GM19397 (cell line): Measurements from ENCODE around the gene C9.
"Not testable (repeated sequence)": the region's sequence is repeated elsewhere in the genome, so short reads cannot be mapped to it uniquely, and the experiment has no call there.

ENCODE experiments used
- ATAC-seq: cut with Tn5 transposase; IDR thresholded peaks from one replicate; pipeline ENCODE4 v1.9.1; 2021; ENCODE audit warnings: mild to moderate bottlenecking, moderate library complexity; ENCODE audit not compliant: unreplicated experiment

Gene C9

DNA sequence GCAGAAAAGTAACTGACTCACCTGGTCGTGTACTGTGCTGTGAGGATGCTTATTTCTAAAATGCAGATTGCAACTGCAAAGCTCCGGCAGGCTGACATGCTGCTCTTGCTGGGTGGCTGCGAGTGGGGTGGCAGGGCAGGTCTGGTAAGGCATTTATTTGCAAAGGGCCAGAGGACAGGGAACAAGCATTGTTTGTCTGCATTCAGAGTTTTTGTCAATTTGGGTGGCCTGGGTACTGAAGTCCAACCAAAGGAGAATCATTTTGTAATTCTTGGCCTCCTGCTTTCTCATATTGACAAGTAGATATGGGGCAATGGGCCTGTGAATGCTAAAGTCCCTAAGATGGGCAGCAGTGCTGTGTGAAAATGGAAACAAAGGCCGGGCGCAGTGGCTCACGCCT lies at the start of gene C9:
TSS of gene C9 (minus strand) at position 129 of the 400 bp plus-strand sequence. CDS start at position 98, 31 bp downstream.
- no peak for ATAC-seq

DNA sequence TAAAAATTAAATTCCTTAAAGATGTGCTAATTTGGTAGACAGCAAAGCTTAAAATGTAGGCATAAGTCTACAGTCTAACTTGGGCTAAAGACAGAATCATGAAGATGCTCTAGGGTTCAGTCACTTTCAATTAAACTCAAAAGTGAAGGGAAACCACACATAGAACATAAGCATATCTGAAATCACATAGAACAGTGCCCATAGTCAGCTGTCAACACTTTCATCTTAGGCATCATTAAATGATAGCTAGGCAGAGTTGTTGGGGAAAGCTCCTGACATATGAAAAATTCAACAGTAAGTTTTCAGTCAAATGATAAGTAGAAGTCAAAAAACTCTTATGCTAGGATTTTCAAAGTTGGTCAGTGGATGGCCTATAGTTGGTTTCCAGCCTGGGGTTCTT lies 49.5 kb upstream of the C9 start:
- no peak for ATAC-seq

DNA sequence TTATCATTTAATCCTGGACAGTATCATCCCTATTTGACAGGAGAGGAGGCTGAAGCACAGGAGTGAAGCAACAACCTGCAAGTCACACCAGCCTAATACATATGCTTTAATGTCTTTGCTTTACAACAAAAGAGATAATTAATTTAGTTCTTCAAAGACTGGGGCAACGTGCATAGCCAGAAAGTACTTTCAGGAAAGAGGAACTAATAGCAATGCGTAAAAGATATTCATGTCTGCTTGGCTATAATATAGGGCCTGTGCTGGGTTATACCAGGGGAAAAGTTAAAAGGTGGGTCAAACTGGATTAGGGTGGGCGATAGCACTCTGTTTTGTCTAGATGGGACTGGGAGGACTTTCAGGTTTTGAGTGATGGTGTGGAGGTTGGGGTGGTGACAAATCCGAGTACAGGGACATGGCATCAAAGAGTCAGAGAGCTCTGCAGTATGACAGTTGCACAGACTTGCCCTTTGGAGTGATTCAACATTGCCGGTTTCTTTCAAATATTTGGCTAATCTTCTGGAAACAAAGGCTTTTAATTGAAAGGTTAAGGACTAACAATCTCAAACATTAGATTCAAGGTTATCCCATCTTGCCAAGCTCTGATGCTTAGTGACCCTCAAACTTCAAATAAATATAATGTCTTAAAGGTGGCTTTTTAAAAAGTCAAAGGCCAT lies 48.6 kb upstream of the C9 start:
- ATAC-seq, result no peak

DNA sequence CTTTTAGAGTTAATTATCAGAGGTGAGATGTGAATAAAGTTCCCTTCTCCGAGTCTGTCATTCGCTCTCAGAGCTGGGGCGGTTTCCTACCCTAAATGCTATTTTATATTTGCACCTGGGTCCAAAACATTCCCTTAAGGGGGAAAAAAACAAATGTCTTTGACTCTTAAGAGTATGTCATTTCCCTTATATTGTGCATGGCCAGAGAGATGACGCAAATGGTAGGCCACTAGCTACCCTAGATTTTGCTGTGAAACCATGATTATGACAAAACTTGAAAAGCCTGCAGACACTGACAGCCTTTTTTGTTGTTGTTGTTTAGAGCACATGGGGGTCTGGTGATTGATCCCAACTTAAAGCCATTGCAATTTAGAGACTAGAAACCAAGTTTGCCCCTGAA lies 47.7 kb upstream of the C9 start:
- ATAC-seq, result no peak

DNA sequence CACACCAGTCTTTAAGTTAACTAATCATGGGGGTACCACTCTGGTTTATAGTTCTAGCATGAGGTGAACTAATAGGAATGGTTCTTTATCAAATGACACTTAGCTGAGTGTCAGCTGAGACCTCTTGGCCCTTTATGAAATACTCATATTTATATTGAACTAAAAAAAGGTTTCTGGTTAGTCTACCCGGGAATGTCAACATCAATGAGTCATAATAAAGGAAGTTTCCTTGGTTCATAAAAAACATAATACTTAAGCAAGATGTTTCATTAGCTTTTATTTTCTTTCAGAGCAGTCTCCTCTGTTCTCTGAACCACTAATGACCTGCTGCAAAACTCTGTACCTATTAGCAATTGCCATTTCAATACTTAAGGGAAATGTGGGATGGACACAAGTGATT lies 46.8 kb upstream of the C9 start:
- no peak for ATAC-seq

DNA sequence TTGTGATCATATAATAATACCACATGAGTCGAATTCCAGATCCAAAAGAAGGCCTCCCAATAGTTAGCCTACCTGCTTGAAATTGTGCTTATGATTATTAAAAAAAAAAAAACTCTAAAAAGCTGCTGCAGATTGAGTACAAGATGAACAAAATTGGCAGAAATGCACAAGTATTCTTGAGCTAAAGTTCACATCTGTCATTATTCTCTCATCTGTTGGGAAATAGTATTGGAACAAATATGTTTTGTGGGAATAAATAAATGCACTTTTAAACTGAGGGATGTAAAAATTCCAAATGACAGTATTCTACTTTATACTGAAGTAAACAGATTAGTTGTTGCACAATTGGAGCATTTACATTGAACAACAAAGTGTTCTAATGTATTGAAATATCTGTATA lies 44.7 kb upstream of the C9 start:
- ATAC-seq, result no peak

DNA sequence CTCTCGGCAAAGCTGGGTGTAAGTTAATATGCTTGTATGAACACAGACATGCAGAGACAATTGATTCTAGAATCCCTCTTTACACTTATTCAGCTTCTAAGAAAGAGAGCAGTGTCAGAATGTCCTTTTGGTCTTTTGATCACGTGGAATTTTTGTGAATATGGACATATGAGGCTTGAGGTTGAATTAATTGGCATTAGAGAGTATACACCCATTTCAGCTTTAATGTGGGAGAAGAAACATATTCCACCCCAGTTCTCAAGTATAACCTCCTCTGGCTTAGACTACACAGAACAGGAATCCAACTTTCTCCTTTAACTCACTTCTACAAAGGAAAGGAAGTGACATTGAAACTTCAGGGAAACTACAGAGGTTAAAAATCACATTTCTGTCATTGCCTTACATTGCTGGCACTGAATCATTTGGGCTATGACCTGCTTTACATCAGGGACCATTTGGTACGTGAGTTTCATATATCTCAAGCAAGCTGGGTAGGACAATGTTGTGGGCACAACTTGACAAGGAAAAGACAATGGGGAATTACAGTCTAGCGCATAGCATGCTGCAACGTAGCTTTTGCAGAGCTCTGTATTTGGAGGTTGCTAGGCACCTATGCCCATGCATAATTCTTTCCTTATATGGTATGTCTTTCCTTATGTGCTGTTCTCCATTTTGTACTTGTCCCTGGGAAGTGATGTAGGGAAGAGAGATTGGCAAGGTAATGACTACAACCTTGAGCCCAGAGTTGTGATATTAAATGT lies 41.0 kb upstream of the C9 start:
- ATAC-seq, result no peak

DNA sequence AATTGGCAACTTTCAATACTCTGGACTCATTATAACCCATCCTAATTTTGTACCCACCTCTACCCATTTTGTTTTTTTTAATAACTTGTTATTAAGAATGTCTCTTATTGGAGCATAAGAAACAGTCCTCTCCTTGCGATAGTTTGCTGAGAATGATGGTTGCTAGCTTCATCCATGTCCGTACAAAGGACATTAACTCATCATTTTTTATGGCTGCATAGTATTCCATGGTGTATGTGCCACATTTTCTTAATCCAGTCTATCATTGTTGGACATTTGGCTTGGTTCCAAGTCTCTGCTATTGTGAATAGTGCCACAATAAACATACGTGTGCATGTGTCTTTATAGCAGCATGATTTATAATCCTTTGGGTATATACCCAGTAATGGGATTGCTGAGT lies 39.5 kb upstream of the C9 start:
- ATAC-seq, result not testable (repeated sequence)

DNA sequence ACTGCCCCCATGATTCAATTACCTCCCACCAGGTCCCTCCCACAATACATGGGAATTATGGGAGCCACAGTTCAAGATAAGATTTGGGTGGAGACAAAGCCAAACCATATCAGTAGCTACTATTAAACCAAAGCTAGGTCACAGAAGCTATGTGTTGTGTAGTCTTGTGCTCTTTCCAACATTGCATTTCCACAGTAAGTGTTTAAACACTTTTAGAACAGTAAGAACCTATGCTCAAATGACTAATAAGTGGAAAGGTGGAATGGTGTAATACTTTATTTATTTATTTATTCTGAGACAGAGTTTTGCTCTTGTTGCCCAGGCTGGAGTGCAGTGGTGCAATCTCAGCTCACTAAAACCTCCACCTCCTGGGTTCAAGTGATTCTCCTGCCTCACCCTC lies 37.8 kb upstream of the C9 start:
- not testable (repeated sequence) for ATAC-seq

DNA sequence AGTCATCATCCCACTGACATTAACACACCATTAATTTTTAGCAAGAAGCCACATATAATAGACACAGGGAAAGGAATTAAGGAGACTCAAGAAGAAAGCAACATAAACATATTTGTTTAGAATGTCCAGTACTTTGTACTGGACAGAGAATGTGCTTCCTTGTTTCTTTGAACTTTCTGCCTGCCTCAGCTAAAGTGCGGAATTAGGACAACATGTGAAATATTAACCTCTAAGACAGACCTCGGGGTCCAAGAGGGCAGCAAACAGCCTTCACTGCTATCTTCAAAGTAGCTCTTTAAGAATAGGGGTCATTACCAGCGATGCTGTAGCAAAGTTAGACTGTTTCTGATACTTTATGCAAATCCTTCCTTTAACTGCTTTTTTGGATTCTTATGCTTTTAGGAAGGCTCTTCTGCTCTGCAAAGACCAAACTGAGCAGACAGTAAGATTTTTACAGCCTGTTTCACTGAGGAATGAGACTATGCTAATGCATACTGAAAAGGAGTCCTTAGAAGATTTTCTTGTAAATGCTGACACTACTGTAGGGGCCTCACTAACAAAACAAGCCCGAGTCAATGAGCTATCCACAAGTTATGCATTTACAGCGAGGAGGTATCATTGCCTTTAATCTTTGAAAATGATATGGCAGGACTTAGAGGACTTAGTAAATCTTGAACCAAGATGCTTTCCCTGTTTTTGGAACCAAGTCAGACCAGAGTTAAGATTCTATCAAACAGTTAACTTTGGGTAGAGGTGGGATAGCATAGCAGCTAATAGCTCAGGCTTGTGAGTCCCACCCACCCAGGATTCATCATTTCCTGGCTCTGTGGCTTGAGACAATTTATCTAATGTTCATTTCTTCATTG lies 36.7 kb upstream of the C9 start:
- no peak for ATAC-seq

DNA sequence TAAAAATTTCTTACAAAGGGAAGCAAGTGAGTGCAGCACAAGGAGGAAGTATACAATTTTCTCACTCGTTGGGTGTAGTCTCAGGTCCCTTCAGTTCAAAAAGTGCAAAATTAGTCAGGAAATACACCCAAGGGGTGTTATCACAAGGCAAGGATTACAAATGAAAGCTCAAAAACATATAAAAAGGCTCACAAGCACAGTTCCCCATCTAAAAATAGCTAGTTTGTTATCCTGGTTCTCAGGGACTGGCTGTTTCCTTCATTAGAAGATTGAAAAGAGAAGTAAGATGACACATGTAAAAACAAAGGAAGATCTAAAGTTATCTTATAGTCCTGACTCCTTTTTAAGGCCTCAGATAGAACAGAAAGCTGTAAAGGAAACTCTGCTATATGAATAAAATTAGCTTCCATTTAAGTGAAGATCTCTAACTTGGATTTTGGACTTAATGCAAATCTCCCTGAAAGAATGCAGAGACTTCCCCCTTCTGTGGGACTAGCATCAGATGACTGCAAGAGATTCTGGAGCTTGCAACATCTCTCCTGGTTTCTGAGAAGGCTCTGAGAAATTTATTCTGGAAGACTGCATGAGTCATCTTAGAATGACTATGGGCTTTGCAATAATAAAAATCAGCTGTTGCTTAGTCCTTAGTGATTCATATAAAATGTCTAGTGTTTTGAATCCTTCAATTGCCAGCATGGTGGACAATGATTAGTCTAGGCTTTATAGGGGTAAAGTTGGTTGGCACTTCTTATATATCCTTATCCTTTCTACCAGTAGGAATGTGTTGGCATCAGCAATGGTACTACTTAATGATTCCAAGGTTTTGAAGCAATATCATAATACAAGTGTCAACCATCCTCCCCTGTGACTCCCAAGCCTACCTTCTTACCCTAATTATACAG lies 35.1 kb upstream of the C9 start:
- no peak for ATAC-seq

DNA sequence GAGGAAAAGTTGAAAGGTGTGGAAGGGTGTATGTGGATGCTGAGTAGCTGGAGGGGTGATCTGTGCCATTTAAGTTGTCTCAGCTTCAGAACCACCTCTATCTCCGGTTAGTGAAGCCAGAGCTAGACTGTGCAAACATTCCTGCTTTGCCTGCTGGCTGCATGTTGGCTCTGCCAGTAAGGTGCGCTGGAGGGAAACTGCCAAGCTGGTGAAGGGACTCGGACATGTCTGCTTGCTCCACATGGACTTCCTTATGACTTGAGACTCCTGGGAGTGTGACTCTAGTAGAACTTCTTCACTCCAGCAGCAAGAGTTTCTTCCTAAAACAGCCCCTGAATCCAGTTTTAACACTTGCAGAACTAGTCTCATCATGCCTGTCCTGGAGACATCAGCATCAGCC lies 32.5 kb upstream of the C9 start:
- ATAC-seq, result no peak

DNA sequence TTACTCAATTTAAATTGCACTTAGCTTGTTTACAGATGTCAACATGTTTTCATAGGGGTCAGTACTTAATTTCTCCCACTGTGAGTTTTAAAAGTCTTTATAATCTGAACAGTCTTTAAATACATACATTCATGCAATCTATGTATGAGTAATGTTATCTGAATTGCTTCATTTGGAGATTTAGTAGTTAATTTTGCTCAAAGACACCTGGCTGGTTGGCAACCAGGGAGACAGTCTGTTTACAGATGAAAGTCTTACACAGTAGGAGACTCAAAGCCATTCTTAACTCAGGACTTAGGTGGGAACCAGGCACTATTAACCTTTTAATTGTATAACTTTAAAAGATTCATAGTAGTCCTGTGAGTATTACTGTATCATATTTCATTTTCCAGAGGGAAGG lies 31.2 kb upstream of the C9 start:
- no peak for ATAC-seq

DNA sequence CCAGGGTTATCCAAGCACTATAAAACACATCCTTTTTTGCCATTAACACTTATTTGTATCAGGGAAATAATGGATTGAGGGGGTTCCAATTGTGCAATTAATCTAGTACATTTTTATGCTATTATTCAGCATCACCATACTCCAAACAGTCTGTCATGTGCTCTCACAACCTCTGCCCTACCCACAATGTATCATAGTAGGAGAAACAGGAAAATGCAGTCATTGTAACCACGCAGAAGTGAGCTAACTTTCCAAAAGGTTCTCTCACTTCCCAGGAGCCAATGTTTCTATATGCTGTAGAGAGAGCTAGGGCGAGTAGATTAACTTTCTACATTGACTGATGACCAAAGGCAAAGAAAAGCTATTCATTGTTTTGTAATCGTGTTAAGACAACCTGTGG lies 30.7 kb upstream of the C9 start:
- no peak for ATAC-seq

DNA sequence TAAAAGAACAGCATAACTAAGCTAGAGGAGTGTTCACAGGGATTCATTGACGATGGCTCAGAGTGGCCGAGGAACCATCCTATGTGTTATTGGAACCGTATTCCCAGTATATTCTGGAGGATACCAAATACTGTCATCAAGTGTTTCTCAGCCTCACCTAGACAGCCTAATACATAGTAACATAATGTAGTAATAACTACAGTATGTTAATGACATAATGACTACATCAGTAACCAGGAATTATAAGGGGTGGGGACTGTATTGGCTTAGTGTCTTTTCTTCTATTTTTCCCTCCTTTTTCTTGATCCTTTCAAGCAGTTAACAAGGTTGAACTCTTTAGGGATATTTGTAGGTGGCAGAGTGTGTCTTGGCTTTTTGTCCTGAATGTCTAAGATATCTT lies 26.6 kb upstream of the C9 start:
- no peak for ATAC-seq

DNA sequence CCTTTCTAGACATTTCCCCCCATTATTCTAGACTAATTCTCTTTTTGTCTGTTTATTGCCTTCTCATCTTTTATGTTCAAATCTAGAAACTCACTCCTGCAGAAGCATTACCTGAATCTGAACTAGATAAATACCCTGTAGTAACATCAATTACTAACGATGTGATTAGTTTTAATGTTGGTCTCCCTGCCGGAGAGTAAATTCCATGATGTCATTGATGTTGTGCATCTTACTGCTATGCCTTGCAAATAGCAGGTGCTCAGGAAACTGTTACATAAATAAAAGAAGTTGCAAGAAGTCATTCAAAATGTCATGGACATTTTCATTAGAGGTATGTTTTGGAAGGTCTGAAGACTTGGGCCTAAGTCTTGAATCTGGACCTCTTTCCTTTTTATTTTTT lies 23.0 kb upstream of the C9 start:
- ATAC-seq, result no peak

DNA sequence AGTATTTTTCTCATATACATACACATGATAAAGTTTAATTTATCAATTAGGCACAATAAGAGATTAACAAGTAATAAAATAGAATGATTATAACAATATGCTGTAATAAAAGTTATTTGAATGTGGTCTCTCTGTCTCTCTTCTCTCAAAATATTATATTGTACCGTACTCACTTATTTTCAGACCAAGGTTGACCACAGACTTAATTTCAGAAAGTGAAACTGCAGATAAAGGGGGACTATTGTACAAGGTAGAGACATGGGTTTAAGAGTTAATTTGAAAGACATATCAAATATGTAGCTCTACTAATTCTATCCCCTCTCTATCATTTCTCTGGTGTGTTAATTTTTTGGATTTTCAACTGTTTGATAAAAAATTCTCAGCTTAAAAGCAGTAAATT lies 20.0 kb upstream of the C9 start:
- no peak for ATAC-seq

DNA sequence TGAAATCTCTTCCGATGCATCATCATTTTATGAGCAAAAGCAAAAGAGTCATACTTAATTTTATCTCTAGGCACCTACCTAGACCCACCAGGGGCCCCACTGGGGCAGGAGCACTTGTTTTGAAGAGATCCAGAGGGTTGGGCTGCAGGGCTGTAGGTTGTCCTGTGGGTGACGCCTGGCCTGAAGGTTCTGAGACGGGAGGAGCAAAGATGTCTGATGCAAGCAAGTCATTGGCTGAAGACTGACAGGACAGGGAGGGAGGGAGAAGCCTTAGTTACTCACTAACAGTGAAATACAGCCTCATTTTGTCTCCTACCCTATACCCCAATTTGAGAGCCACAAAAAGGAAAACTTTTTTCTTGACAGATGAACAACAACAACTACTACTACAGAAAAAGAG lies 17.1 kb upstream of the C9 start:
- no peak for ATAC-seq

DNA sequence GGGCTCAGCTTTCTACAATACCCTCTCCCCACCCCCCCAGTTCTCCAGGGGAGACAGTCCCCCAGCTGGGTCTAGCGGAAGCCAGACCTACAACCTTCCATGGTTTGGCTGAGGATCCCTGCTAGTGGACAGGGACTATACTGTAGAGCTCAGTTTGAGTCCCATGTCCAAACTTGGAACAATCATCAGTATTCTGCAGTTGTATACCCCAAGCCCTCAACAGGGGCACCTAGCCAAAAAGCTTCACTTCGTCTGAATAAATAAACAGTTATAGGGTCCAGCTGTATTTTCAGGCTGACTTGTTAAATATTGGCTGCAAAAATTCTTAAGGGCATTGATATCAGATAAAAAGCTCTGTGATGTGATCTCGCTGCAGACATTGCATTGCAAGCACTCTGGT lies 15.4 kb upstream of the C9 start:
- no peak for ATAC-seq

DNA sequence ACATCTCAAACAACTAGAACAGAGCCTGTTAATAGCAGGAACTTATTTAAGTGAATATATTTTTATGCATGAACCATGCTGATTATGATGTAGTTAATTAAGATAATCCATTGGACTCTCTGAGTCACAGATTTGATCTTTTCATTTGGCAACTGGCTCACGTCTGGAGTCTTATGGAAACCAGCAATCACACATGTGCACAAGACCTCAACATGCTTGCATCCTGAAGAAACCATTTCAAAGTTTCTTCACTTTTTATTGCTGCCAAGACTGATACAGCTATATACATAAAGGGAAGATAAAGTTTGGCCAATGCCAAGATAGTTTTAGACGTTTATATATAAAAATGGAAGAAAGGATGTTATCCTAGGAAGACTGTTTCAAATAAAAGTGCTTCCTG lies 13.3 kb upstream of the C9 start:
- no peak for ATAC-seq

DNA sequence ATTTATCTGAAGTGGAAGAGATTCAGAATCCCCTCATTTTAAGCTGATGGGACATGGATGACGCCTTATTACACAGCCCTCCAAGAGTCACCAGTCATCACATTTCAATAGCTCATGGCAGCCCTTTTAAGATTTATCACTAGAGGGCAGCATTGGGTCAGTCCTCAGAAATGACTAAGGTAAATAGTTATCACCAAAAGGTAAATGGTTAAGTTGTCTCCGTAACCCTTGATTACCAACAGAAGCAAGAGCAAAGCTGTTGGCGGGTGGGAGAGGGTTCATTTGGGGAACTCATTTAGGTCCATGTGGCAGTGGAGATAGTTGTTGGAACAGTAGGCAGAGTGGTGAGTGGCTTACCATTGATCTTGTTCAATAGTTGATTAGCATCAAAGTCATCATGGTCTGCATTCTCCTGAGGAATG lies 12.0 kb upstream of the C9 start:
- peak; percentile 55 for ATAC-seq
